ENCODE data around the gene SLC19A1. TPM values are rescaled to one million over a fixed set of nuclear protein-coding genes. Genes with fewer than 3 reads are reported as not detected.

The SLC19A1 gene
- total RNA-seq, 2 donors from 2014 or later, result 23.3 to 110 TPM

GRCh38 chr21:45580576-45581321, 38.5 kb upstream of the SLC19A1 start:
- H3K27me3 Mint-ChIP-seq, result peaks cover 5 to 11% of the 10 kb centered on the region in 2 donors
- no peaks in the 10 kb centered on the region for H3K4me1 Mint-ChIP-seq (ENCODE audit: low read depth in 2 of 2)
- DNase-seq (ENCODE audit: low spot score), result no peak

GRCh38 chr21:45580181-45580575, 37.9 kb upstream of the SLC19A1 start:
- H3K9me3 Mint-ChIP-seq, result no peaks in the 10 kb centered on the region
- H3K27me3 Mint-ChIP-seq, result peaks cover 5 to 11% of the 10 kb centered on the region in 2 donors
- no peak overlapping the region for H3K27ac Mint-ChIP-seq
- no peaks in the 10 kb centered on the region for H3K4me1 Mint-ChIP-seq (ENCODE audit: low read depth in 2 of 2)
- H3K4me3 Mint-ChIP-seq, result no peak overlapping the region
- no peaks in the 10 kb centered on the region for H3K36me3 Mint-ChIP-seq
- DNase-seq (ENCODE audit: low spot score) (no peak), ATAC-seq (no peak)

More at GRCh38 chr21:45580576-45581321, 38.5 kb upstream of the SLC19A1 start:
- ATAC-seq, result no peak
- Mint-ChIP-seq H3K27ac (no peak overlapping the region), H3K9me3 (no peaks in the 10 kb centered on the region), H3K36me3 (no peaks in the 10 kb centered on the region), H3K4me3 (no peak overlapping the region)

- H3K9me3 Mint-ChIP-seq, result no peaks in the 10 kb centered on the region
- H3K4me1 Mint-ChIP-seq (ENCODE audit: low read depth in 2 of 2), result no peaks in the 10 kb centered on the region
- peaks cover 3 to 9% of the 10 kb centered on the region in 2 donors for H3K27me3 Mint-ChIP-seq
- DNase-seq (ENCODE audit: low spot score), result no peak
- no peak overlapping the region for H3K4me3 Mint-ChIP-seq
- H3K27ac Mint-ChIP-seq, result no peak overlapping the region
- ATAC-seq, result no peak
- H3K36me3 Mint-ChIP-seq, result no peaks in the 10 kb centered on the region
These were observed 37.3 kb upstream of the SLC19A1 start for GRCh38 chr21:45579383-45580180.

- ATAC-seq, result no peak
- no peaks in the 10 kb centered on the region for H3K9me3 Mint-ChIP-seq
- no peaks in the 10 kb centered on the region for H3K4me1 Mint-ChIP-seq (ENCODE audit: low read depth in 2 of 2)
- no peak for DNase-seq (ENCODE audit: low spot score)
- no peak overlapping the region for H3K27ac Mint-ChIP-seq
- no peaks in the 10 kb centered on the region for H3K36me3 Mint-ChIP-seq
- peaks cover 0 to 5% of the 10 kb centered on the region in 2 donors for H3K27me3 Mint-ChIP-seq
- no peak overlapping the region for H3K4me3 Mint-ChIP-seq
These were observed 36.7 kb upstream of the SLC19A1 start for GRCh38 chr21:45578811-45579381.

GRCh38 chr21:45578176-45578801, 36.0 kb upstream of the SLC19A1 start:
- no peak for ATAC-seq
- H3K27me3 Mint-ChIP-seq, result peaks cover 0 to 8% of the 10 kb centered on the region in 2 donors
- no peaks in the 10 kb centered on the region for H3K36me3 Mint-ChIP-seq
- DNase-seq (ENCODE audit: low spot score), result no peak
- H3K4me1 Mint-ChIP-seq (ENCODE audit: low read depth in 2 of 2), result no peaks in the 10 kb centered on the region
- H3K27ac Mint-ChIP-seq, result no peak overlapping the region
- no peaks in the 10 kb centered on the region for H3K9me3 Mint-ChIP-seq
- no peak overlapping the region for H3K4me3 Mint-ChIP-seq

GRCh38 chr21:45577801-45578175, 35.5 kb upstream of the SLC19A1 start:
- peak in 1 of 2 donors; percentile 8 for ATAC-seq
- peaks cover 0 to 8% of the 10 kb centered on the region in 2 donors for H3K27me3 Mint-ChIP-seq

GRCh38 chr21:45576838-45577737, 34.8 kb upstream of the SLC19A1 start:
- ATAC-seq, result no peak
- Mint-ChIP-seq H3K9me3 (no peaks in the 10 kb centered on the region), H3K27ac (no peak overlapping the region), H3K36me3 (no peaks in the 10 kb centered on the region), H3K4me1 (ENCODE audit: low read depth in 2 of 2) (no peaks in the 10 kb centered on the region), H3K4me3 (no peak overlapping the region), H3K27me3 (peaks cover 0 to 8% of the 10 kb centered on the region in 2 donors)
- DNase-seq (ENCODE audit: low spot score), result no peak

More at GRCh38 chr21:45577801-45578175, 35.5 kb upstream of the SLC19A1 start:
- Mint-ChIP-seq H3K9me3 (no peaks in the 10 kb centered on the region), H3K36me3 (no peaks in the 10 kb centered on the region), H3K4me1 (ENCODE audit: low read depth in 2 of 2) (no peaks in the 10 kb centered on the region), H3K4me3 (no peak overlapping the region), H3K27ac (no peak overlapping the region)
- no peak for DNase-seq (ENCODE audit: low spot score)

- no peak for ATAC-seq
- Mint-ChIP-seq H3K9me3 (no peaks in the 10 kb centered on the region), H3K27me3 (peaks cover 0 to 11% of the 10 kb centered on the region in 2 donors), H3K4me1 (ENCODE audit: low read depth in 2 of 2) (no peaks in the 10 kb centered on the region), H3K36me3 (no peaks in the 10 kb centered on the region), H3K4me3 (no peak overlapping the region), H3K27ac (no peak overlapping the region)
- no peak for DNase-seq (ENCODE audit: low spot score)
These were observed 34.0 kb upstream of the SLC19A1 start for GRCh38 chr21:45575993-45576837.

- Mint-ChIP-seq H3K36me3 (no peaks in the 10 kb centered on the region), H3K27ac (no peak overlapping the region), H3K4me3 (no peak overlapping the region), H3K27me3 (peaks cover 0 to 11% of the 10 kb centered on the region in 2 donors), H3K4me1 (ENCODE audit: low read depth in 2 of 2) (no peaks in the 10 kb centered on the region), H3K9me3 (no peaks in the 10 kb centered on the region)
- no peak for ATAC-seq
- DNase-seq (ENCODE audit: low spot score), result no peak
These were observed 33.2 kb upstream of the SLC19A1 start for GRCh38 chr21:45575304-45575992.

- Mint-ChIP-seq H3K4me3 (no peak overlapping the region), H3K27ac (no peak overlapping the region), H3K9me3 (no peaks in the 10 kb centered on the region), H3K36me3 (no peaks in the 10 kb centered on the region), H3K4me1 (ENCODE audit: low read depth in 2 of 2) (no peaks in the 10 kb centered on the region), H3K27me3 (peaks cover 0 to 11% of the 10 kb centered on the region in 2 donors)
- DNase-seq (ENCODE audit: low spot score), result no peak
- ATAC-seq, result no peak
These were observed 32.5 kb upstream of the SLC19A1 start for GRCh38 chr21:45574691-45575090.

GRCh38 chr21:45574081-45574501, 31.9 kb upstream of the SLC19A1 start:
- no peak overlapping the region for H3K27ac Mint-ChIP-seq
- H3K4me3 Mint-ChIP-seq, result no peak overlapping the region
- DNase-seq (ENCODE audit: low spot score) (no peak), ATAC-seq (no peak)
- no peaks in the 10 kb centered on the region for H3K9me3 Mint-ChIP-seq
- H3K36me3 Mint-ChIP-seq, result no peaks in the 10 kb centered on the region
- H3K27me3 Mint-ChIP-seq, result peaks cover 0 to 12% of the 10 kb centered on the region in 2 donors
- H3K4me1 Mint-ChIP-seq (ENCODE audit: low read depth in 2 of 2), result no peaks in the 10 kb centered on the region

Data from natural killer cell treated with Interleukin-12 subunit alpha and Interleukin-12 subunit beta and Interleukin-15 and Interleukin-18, amount 100 ng/mL, for 72 hours (primary cell).